HL-60 (cell line): ENCODE measurements around the gene GPR68.

Source experiments
- DNase-seq, 2 experiments: peaks; one replicate each; pipeline ENCODE4 v3.0.0-alpha.2; 2010 to 2020; ENCODE audit warnings: low read depth in 1 of 2, low spot score in 1 of 2
- H3K27ac ChIP-seq: fragments of 250-450 bp; sonication (Bioruptor Pico); replicated peaks from 2 replicates; pipeline ENCODE4 v1.5.1; 2020; ENCODE audit warnings: mild to moderate bottlenecking, moderate library complexity
- H3K27me3 ChIP-seq: fragments of 250-450 bp; sonication (Bioruptor Pico); 2 replicates; pipeline ENCODE4 v1.5.1; 2021; ENCODE audit warnings: mild to moderate bottlenecking, moderate library complexity; ENCODE audit not compliant: insufficient read depth, poor library complexity, severe bottlenecking
- H3K4me3 ChIP-seq: replicated peaks from 2 replicates; pipeline ENCODE4 v1.5.1; 2011; ENCODE audit warnings: mild to moderate bottlenecking, control low read depth, low read length; ENCODE audit not compliant: insufficient read depth
- GABPA ChIP-seq: IDR thresholded peaks from 2 replicates; pipeline ENCODE4 v1.6.1; 2012; ENCODE audit warnings: low read depth
- POLR2AphosphoS5 ChIP-seq: IDR thresholded peaks from 2 replicates; pipeline ENCODE4 v1.6.1; 2012; ENCODE audit warnings: low read depth
- SPI1 ChIP-seq: IDR thresholded peaks from 2 replicates; pipeline ENCODE4 v1.6.1; 2012; ENCODE audit warnings: low read depth, mild to moderate bottlenecking, borderline replicate concordance
- TF ChIP-seq, protein P1 (sequence below): IDR thresholded peaks from 2 replicates; pipeline ENCODE4 v1.6.1; 2012; ENCODE audit warnings: low read depth; ENCODE audit not compliant: insufficient replicate concordance
- TF ChIP-seq, protein P2 (sequence below): IDR thresholded peaks from one replicate; pipeline ENCODE4 v1.5.1; 2011; ENCODE audit warnings: low read length, control low read depth, inconsistent platforms; ENCODE audit not compliant: insufficient read depth

GPR68 gene

DNA sequence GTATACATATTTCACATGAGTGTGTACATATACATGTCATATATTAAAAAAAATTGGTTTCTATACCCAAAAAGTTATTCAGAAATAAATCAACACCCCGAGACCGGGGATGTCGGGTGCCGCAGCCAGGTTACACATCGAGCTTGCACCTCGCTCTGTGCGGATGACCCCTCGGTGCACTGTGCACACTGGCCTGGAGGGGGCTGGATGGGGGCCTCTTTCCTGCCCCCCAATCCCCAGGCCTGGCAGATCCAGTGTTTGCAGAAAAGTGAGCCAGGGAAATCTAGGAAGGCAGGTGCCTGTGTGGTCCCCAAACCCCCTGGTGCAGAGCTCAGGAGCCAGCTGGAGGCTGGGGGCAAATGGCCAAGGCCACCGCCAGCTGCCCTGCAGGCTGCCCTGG lies 27.1 kb upstream of the GPR68 start:
- TF ChIP-seq, protein P1, sequence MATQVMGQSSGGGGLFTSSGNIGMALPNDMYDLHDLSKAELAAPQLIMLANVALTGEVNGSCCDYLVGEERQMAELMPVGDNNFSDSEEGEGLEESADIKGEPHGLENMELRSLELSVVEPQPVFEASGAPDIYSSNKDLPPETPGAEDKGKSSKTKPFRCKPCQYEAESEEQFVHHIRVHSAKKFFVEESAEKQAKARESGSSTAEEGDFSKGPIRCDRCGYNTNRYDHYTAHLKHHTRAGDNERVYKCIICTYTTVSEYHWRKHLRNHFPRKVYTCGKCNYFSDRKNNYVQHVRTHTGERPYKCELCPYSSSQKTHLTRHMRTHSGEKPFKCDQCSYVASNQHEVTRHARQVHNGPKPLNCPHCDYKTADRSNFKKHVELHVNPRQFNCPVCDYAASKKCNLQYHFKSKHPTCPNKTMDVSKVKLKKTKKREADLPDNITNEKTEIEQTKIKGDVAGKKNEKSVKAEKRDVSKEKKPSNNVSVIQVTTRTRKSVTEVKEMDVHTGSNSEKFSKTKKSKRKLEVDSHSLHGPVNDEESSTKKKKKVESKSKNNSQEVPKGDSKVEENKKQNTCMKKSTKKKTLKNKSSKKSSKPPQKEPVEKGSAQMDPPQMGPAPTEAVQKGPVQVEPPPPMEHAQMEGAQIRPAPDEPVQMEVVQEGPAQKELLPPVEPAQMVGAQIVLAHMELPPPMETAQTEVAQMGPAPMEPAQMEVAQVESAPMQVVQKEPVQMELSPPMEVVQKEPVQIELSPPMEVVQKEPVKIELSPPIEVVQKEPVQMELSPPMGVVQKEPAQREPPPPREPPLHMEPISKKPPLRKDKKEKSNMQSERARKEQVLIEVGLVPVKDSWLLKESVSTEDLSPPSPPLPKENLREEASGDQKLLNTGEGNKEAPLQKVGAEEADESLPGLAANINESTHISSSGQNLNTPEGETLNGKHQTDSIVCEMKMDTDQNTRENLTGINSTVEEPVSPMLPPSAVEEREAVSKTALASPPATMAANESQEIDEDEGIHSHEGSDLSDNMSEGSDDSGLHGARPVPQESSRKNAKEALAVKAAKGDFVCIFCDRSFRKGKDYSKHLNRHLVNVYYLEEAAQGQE = no peak
- no peak for TF ChIP-seq GABPA
- no peak overlapping the region for H3K4me3 ChIP-seq
- no peak for DNase-seq
- no peak overlapping the region for H3K27ac ChIP-seq
- no peaks in the 10 kb centered on the region for H3K27me3 ChIP-seq

DNA sequence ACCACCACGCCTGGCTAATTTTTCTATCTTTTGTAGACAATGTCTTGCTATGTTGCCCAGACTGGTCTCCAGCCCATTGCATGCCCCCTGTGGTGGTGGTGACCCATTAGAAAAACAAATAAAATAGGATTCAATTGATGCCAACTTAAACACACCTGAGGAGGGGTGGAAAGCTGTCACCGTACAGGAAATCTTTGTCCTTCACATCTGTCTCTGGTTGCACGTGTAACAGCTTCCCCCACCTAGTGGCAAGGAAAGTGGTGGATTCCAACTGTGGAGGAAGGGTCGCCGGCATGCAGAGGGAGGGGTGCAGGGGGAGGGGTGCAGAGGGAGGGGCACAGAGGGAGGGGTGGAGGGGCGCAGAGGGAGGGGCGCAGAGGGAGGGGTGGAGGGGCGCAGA lies 26.1 kb upstream of the GPR68 start:
- H3K4me3 ChIP-seq = no peak overlapping the region
- H3K27me3 ChIP-seq = no peaks in the 10 kb centered on the region
- TF ChIP-seq, protein P1 = no peak
- TF ChIP-seq GABPA = no peak
- no peak for TF ChIP-seq SPI1
- no peak for TF ChIP-seq POLR2AphosphoS5
- TF ChIP-seq, protein P2, sequence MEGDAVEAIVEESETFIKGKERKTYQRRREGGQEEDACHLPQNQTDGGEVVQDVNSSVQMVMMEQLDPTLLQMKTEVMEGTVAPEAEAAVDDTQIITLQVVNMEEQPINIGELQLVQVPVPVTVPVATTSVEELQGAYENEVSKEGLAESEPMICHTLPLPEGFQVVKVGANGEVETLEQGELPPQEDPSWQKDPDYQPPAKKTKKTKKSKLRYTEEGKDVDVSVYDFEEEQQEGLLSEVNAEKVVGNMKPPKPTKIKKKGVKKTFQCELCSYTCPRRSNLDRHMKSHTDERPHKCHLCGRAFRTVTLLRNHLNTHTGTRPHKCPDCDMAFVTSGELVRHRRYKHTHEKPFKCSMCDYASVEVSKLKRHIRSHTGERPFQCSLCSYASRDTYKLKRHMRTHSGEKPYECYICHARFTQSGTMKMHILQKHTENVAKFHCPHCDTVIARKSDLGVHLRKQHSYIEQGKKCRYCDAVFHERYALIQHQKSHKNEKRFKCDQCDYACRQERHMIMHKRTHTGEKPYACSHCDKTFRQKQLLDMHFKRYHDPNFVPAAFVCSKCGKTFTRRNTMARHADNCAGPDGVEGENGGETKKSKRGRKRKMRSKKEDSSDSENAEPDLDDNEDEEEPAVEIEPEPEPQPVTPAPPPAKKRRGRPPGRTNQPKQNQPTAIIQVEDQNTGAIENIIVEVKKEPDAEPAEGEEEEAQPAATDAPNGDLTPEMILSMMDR = no peak
- H3K27ac ChIP-seq = no peak overlapping the region
- no peak for DNase-seq

DNA sequence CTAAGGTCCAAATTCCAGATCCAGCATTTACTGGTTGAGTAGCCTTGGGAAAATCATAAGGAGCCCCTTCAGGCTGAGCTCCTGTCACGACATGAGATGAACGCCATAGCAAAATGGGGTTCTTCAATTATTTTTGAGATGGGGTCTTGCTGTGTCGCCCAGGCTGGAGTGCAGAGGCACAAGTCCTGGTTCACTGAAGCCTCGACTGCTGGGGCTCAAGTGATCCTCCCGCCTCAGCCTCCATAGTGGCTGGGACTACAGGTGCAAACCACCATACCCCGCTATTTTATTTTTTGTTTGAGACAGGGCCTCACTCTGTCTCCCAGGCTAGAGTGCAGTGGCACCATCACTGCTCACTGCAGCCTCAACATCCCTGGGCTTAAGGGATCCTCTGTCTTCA lies 25.7 kb upstream of the GPR68 start:
- peaks cover under 1% of the 10 kb centered on the region for H3K27me3 ChIP-seq
- no peak for DNase-seq

More for the DNA sequence above, 25.7 kb upstream of the GPR68 start:
- Histone ChIP-seq H3K27ac (no peak overlapping the region), H3K4me3 (no peak overlapping the region)
- TF ChIP-seq, protein P2 = no peak
- TF ChIP-seq GABPA (no peak), SPI1 (no peak), POLR2AphosphoS5 (no peak)
- TF ChIP-seq, protein P1 = no peak
